ENCODE results near the gene SRSF9. TPM values are rescaled to one million over a fixed set of nuclear protein-coding genes. Genes with fewer than 3 reads are reported as not detected.

Gene SRSF9
- total RNA-seq, 1 experiment from 2014 or later: 297 TPM

DNA sequence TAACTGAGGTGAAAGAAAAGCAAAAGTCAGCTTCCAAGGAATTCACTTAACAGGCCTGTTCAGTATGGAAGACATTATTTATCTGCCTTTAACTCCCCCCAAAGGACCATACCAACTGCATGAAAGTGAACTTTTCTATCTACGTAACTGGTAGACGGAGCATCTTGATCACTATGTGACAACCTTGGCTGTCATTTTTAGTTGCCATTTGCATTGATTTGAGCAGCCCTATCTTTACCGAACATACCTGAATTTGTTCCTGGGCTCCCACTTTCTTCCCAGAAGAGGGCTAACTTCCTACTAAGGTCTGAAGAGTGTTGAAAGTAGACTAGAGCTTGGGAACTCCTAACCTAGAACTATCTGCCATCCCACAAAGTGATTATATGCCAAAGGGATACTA is 9.4 kb downstream of the SRSF9 start:
- TF ChIP-seq ELF1 (IDR thresholded peaks at IDR 0.05; ENCODE audit: borderline replicate concordance, low read depth) (no peak), JUND (IDR thresholded peaks at IDR 0.05) (no peak), SIN3A (IDR thresholded peaks at IDR 0.05; ENCODE audit: low read depth) (no peak), CEBPB (IDR thresholded peaks at IDR 0.05; ENCODE audit: low read depth) (no peak), SP1 (IDR thresholded peaks at IDR 0.05; ENCODE audit: low read depth) (no peak)
- CTCF ChIA-PET: no interaction called here
- no peak for DNase-seq (ENCODE audit: low read depth, low spot score)

DNA sequence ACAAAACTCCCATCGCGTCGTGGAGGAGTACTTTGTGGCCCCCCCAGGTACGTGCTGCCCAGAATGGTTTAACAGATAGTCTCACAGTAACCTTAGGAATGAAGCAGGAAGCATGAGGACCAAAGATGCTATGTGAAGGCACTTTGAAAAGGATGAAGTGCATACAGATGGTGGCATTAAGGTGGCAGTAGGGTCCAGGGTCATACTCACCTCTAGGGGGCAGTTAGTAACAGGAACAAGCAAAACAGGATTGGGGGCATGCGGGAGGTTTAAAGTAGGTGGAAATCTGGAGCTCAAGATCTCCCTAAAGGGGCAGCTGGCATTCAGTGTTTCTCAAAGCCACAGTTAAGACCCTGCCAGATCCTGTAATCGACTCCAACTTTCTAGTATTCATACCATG is 12.4 kb downstream of the SRSF9 start:
- ATAC-seq (peak; percentile 55), DNase-seq (ENCODE audit: low read depth, low spot score) (no peak)
- no peak overlapping the region for H3K4me3 ChIP-seq (replicated peaks in 1 of 2; ENCODE audit: low read depth in 1 of 2, low read length in 2 of 2)
- H3K36me3 ChIP-seq (ENCODE audit: control insufficient read depth in 1 of 2, insufficient read depth in 2 of 2, low read length in 2 of 2): peaks cover 40 to 61% of the 10 kb centered on the region in 2 experiments
- ChIA-PET CTCF (interaction anchor here (0.9 to 4.2 kb wide), 2 partner anchors 10 to 120 kb away, joined by 3 to 25 read pairs; no protein-coding TSS in a partner anchor), RAD21 (ENCODE audit: low non-redundant PET in 1 of 2, low total read pairs in 2 of 2, uncharacterized antibody in 2 of 2, unreplicated experiment in 2 of 2) (no interaction called here), POLR2A (interaction anchor here (0.5 to 1.0 kb wide), 2 partner anchors 12 to 256 kb away, joined by 3 to 4 read pairs; partner anchors contain the start of gene SRSF9)
- no peaks in the 10 kb centered on the region for H3K27me3 ChIP-seq (ENCODE audit: insufficient read depth, low read length)
- no peaks in the 10 kb centered on the region for H3K4me1 ChIP-seq (ENCODE audit: control insufficient read depth in 1 of 2, insufficient read depth in 2 of 2, low read length in 2 of 2)
- no peaks in the 10 kb centered on the region for H3K9me2 ChIP-seq (ENCODE audit: insufficient read depth)
- H4K20me1 ChIP-seq (ENCODE audit: insufficient read depth): peaks cover 9% of the 10 kb centered on the region
- H3K9me3 ChIP-seq (ENCODE audit: control insufficient read depth in 1 of 2, insufficient read depth in 1 of 2, low read depth in 1 of 2, low read length in 2 of 2): no peaks in the 10 kb centered on the region
- BruUV-seq (replicated peaks): no TSS peak
- intact Hi-C loops (cut with micrococcal nuclease): no loop called here
- TF ChIP-seq SRF (IDR thresholded peaks at IDR 0.05; ENCODE audit: low read depth): no peak
- TF ChIP-seq, protein P1, sequence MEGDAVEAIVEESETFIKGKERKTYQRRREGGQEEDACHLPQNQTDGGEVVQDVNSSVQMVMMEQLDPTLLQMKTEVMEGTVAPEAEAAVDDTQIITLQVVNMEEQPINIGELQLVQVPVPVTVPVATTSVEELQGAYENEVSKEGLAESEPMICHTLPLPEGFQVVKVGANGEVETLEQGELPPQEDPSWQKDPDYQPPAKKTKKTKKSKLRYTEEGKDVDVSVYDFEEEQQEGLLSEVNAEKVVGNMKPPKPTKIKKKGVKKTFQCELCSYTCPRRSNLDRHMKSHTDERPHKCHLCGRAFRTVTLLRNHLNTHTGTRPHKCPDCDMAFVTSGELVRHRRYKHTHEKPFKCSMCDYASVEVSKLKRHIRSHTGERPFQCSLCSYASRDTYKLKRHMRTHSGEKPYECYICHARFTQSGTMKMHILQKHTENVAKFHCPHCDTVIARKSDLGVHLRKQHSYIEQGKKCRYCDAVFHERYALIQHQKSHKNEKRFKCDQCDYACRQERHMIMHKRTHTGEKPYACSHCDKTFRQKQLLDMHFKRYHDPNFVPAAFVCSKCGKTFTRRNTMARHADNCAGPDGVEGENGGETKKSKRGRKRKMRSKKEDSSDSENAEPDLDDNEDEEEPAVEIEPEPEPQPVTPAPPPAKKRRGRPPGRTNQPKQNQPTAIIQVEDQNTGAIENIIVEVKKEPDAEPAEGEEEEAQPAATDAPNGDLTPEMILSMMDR (IDR thresholded peaks at IDR 0.05 in 2 of 3, conservative IDR thresholded peaks at IDR 0.05 in 1 of 3; ENCODE audit: borderline replicate concordance in 1 of 3, insufficient read depth in 1 of 3, low read depth in 2 of 3, low read length in 2 of 3): peak; percentile 23 to 64 (median 57); a peak in 5 of 6 replicates
- no peak for TF ChIP-seq ELF1 (IDR thresholded peaks at IDR 0.05; ENCODE audit: borderline replicate concordance, low read depth)
- TF ChIP-seq POLR2AphosphoS5 (IDR thresholded peaks at IDR 0.05; ENCODE audit: low read depth, low read length): no peak
- TF ChIP-seq, protein P2, sequence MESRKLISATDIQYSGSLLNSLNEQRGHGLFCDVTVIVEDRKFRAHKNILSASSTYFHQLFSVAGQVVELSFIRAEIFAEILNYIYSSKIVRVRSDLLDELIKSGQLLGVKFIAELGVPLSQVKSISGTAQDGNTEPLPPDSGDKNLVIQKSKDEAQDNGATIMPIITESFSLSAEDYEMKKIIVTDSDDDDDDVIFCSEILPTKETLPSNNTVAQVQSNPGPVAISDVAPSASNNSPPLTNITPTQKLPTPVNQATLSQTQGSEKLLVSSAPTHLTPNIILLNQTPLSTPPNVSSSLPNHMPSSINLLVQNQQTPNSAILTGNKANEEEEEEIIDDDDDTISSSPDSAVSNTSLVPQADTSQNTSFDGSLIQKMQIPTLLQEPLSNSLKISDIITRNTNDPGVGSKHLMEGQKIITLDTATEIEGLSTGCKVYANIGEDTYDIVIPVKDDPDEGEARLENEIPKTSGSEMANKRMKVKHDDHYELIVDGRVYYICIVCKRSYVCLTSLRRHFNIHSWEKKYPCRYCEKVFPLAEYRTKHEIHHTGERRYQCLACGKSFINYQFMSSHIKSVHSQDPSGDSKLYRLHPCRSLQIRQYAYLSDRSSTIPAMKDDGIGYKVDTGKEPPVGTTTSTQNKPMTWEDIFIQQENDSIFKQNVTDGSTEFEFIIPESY (IDR thresholded peaks at IDR 0.05; ENCODE audit: extremely low read depth, insufficient replicate concordance, low read length): no peak
- peak; percentile 38; the same call in 1 of the 2 replicates for TF ChIP-seq RAD21 (IDR thresholded peaks at IDR 0.05; ENCODE audit: low read depth)
- TF ChIP-seq FOSL1 (IDR thresholded peaks at IDR 0.05; ENCODE audit: low read depth): no peak
- TF ChIP-seq, protein P3, sequence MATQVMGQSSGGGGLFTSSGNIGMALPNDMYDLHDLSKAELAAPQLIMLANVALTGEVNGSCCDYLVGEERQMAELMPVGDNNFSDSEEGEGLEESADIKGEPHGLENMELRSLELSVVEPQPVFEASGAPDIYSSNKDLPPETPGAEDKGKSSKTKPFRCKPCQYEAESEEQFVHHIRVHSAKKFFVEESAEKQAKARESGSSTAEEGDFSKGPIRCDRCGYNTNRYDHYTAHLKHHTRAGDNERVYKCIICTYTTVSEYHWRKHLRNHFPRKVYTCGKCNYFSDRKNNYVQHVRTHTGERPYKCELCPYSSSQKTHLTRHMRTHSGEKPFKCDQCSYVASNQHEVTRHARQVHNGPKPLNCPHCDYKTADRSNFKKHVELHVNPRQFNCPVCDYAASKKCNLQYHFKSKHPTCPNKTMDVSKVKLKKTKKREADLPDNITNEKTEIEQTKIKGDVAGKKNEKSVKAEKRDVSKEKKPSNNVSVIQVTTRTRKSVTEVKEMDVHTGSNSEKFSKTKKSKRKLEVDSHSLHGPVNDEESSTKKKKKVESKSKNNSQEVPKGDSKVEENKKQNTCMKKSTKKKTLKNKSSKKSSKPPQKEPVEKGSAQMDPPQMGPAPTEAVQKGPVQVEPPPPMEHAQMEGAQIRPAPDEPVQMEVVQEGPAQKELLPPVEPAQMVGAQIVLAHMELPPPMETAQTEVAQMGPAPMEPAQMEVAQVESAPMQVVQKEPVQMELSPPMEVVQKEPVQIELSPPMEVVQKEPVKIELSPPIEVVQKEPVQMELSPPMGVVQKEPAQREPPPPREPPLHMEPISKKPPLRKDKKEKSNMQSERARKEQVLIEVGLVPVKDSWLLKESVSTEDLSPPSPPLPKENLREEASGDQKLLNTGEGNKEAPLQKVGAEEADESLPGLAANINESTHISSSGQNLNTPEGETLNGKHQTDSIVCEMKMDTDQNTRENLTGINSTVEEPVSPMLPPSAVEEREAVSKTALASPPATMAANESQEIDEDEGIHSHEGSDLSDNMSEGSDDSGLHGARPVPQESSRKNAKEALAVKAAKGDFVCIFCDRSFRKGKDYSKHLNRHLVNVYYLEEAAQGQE (IDR thresholded peaks at IDR 0.05; ENCODE audit: low read depth): no peak
- H3K27ac ChIP-seq (ENCODE audit: low read depth, low read length): no peak overlapping the region
- peaks cover 74% of the 10 kb centered on the region for H3K79me2 ChIP-seq (ENCODE audit: insufficient read depth, low read length)
- no peak overlapping the region for H3K4me2 ChIP-seq (ENCODE audit: low read length)
- H2AFZ ChIP-seq (ENCODE audit: low read depth, low read length, poor library complexity, severe bottlenecking): no peak overlapping the region
- H3K9ac ChIP-seq (ENCODE audit: low read length): no peak overlapping the region

More for the DNA sequence above, 9.4 kb downstream of the SRSF9 start:
- H3K9ac ChIP-seq (ENCODE audit: low read length): no peak overlapping the region
- intact Hi-C loops (cut with micrococcal nuclease): no loop called here
- RAD21 ChIA-PET (ENCODE audit: low non-redundant PET in 1 of 2, low total read pairs in 2 of 2, uncharacterized antibody in 2 of 2, unreplicated experiment in 2 of 2): no interaction called here
- no peak for ATAC-seq
- H3K4me2 ChIP-seq (ENCODE audit: low read length): no peak overlapping the region
- H4K20me1 ChIP-seq (ENCODE audit: insufficient read depth): peaks cover 18% of the 10 kb centered on the region
- H3K27me3 ChIP-seq (ENCODE audit: insufficient read depth, low read length): no peaks in the 10 kb centered on the region
- H3K79me2 ChIP-seq (ENCODE audit: insufficient read depth, low read length): peaks cover 76% of the 10 kb centered on the region
- POLR2A ChIA-PET: interaction anchor here (1.8 kb wide), 1 partner anchor 9 kb away, joined by 4 read pairs; the partner anchor contains the start of gene SRSF9
- no peaks in the 10 kb centered on the region for H3K9me2 ChIP-seq (ENCODE audit: insufficient read depth)
- no peak overlapping the region for H2AFZ ChIP-seq (ENCODE audit: low read depth, low read length, poor library complexity, severe bottlenecking)
- BruUV-seq (replicated peaks): no TSS peak
- H3K4me3 ChIP-seq (replicated peaks in 1 of 2; ENCODE audit: low read depth in 1 of 2, low read length in 2 of 2): no peak overlapping the region
- H3K27ac ChIP-seq (ENCODE audit: low read depth, low read length): no peak overlapping the region
- no peaks in the 10 kb centered on the region for H3K9me3 ChIP-seq (ENCODE audit: control insufficient read depth in 1 of 2, insufficient read depth in 1 of 2, low read depth in 1 of 2, low read length in 2 of 2)
- H3K36me3 ChIP-seq (ENCODE audit: control insufficient read depth in 1 of 2, insufficient read depth in 2 of 2, low read length in 2 of 2): peaks cover 61 to 76% of the 10 kb centered on the region in 2 experiments
- no peaks in the 10 kb centered on the region for H3K4me1 ChIP-seq (ENCODE audit: control insufficient read depth in 1 of 2, insufficient read depth in 2 of 2, low read length in 2 of 2)
